ENCODE data around the gene SLC35F5.

DNA sequence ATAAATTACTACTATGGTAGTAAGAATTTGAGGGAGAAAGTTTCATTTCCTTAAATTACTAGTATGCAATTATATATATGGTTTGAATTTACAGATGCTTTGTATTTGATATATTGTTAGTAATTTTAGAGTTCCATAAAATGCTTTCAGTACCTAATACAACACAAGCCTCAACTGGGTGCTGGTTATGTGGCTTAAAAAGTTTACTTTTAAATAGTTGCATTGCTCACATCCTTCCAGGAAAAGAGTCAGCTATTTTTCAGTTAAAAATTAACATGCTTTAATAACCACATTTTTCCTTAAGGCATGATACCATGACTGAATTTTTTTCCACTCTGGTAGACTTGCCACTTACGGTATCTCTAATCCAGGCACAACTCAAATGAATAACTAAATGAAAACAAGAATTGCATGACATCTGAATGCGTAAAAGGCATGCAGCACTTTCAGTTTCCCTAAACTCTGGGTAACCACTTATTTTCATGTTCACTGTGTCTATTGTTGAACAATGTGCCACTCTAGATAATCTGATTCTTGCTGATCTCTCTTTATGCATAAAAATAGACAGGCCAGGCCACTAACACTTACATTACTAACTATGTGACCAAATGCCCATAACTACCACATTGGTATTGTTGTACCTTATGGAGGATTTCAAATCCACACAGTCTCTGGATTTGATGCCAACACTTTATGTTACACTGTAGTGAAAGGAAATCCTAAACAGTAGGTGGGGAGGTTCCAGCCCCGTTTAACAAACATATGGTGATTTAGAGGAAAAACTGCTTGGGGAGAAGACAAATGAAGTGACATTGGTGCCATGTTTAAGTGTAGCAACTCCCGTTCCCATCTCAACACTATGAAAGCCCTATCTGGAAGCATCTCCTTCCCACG, 35.5 kb upstream of the SLC35F5 start:
- TF ChIP-seq CTCF (conservative IDR thresholded peaks at IDR 0.05; ENCODE audit: low read depth in 2 of 2): no peak
- TF ChIP-seq EZH2phosphoT487 (IDR thresholded peaks at IDR 0.05; ENCODE audit: unreplicated experiment): no peak
- TF ChIP-seq POLR2AphosphoS5 (IDR thresholded peaks at IDR 0.05; ENCODE audit: low read depth): no peak
- TF ChIP-seq ZNF114 (CRISPR knock-in tag; IDR thresholded peaks at IDR 0.05): no peak
- TF ChIP-seq EZH2 (IDR thresholded peaks at IDR 0.05; ENCODE audit: low read depth, unreplicated experiment): no peak
- no peak for TF ChIP-seq REST (IDR thresholded peaks at IDR 0.05; ENCODE audit: unreplicated experiment)
- TF ChIP-seq NANOG (IDR thresholded peaks at IDR 0.05; ENCODE audit: borderline replicate concordance): no peak
- TF ChIP-seq, protein P1, sequence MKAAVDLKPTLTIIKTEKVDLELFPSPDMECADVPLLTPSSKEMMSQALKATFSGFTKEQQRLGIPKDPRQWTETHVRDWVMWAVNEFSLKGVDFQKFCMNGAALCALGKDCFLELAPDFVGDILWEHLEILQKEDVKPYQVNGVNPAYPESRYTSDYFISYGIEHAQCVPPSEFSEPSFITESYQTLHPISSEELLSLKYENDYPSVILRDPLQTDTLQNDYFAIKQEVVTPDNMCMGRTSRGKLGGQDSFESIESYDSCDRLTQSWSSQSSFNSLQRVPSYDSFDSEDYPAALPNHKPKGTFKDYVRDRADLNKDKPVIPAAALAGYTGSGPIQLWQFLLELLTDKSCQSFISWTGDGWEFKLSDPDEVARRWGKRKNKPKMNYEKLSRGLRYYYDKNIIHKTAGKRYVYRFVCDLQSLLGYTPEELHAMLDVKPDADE (IDR thresholded peaks at IDR 0.05): no peak
- TF ChIP-seq CREB1 (CRISPR knock-in tag; IDR thresholded peaks at IDR 0.05; ENCODE audit: low read depth): no peak
- TF ChIP-seq ZNF331 (CRISPR knock-in tag; IDR thresholded peaks at IDR 0.05; ENCODE audit: low read depth): no peak

Measured in GM23338 (cell line).